Psoas muscle (tissue), 8 donors: ENCODE measurements around the gene MGST2. TPM values are rescaled to one million over a fixed set of nuclear protein-coding genes. Genes with fewer than 3 reads are reported as not detected.

Experiments
- ATAC-seq, 4 donors: fragments of 200-7000 bp; cut with Tn5 transposase; one replicate each; pipeline ENCODE4 v1.9.1; 2020; ENCODE audit warnings: moderate library complexity in 3 of 4, mild to moderate bottlenecking in 2 of 4
- DNase-seq, 2 donors: peaks; one replicate each; pipeline ENCODE4 v3.0.0-alpha.2; 2020
- H3K27ac ChIP-seq: fragments of 200-600 bp; one replicate; pipeline ENCODE4 v1.8.0; 2022
- H3K27me3 ChIP-seq, 3 donors: fragments of 200-600 bp in 1 of 3; one replicate each; pipeline versions ENCODE4 v1.6.1 to v1.8.0; 2013 to 2022; ENCODE audit warnings: low read length in 2 of 3, mild to moderate bottlenecking in 2 of 3, moderate library complexity in 1 of 3; ENCODE audit not compliant: insufficient read depth in 3 of 3
- H3K36me3 ChIP-seq, 2 donors: fragments of 200-600 bp in 1 of 2; one replicate each; pipeline versions ENCODE4 v1.6.1 to v1.8.0; 2013 to 2022; ENCODE audit warnings: low read depth in 1 of 2, mild to moderate bottlenecking in 1 of 2, moderate library complexity in 1 of 2; ENCODE audit not compliant: insufficient read depth in 1 of 2
- H3K4me1 ChIP-seq: fragments of 200-600 bp; one replicate; pipeline ENCODE4 v1.8.0; 2022
- H3K4me3 ChIP-seq: fragments of 200-600 bp; one replicate; pipeline ENCODE4 v1.8.0; 2022; ENCODE audit warnings: mild to moderate bottlenecking
- H3K9me3 ChIP-seq: fragments of 200-600 bp; one replicate; pipeline ENCODE4 v1.8.0; 2022
- WGBS, 3 donors: extraction: QIAGEN DNeasy Blood & Tissue Kit; methylation state at CpG; one replicate each; pipeline versions ENCODE4 v1.1.6 to v1.1.7; 2013; 5-methylcytosine and 5-hydroxymethylcytosine counted together
- intact Hi-C, 2 donors: fragments of 100-400 bp; cut with DNase I; formaldehyde crosslinking; loops; one replicate each; pipeline versions ENCODE4 v1.11.0 to v1.14.2; 2022
- polyA plus RNA-seq, 3 donors: library from polyadenylated mRNA; stranded (reverse); fragments of 200-250 nt; gene quantifications; one replicate each; pipeline ENCODE4 v1.2.3, GENCODE V29; 2013
- total RNA-seq, 4 donors: library from RNA; stranded (reverse); fragmentation: NEBNext Ultra II Directional in 2 of 4; extraction: Animal tissue kit (Norgen Biotek cat#: 25700) in 2 of 4; gene quantifications; one replicate each; pipeline versions ENCODE4 v1.2.1 to v1.2.4, GENCODE V29; 2021 to 2023
- TF ChIP-seq, protein P1 (sequence below): fragments of 200-600 bp; IDR thresholded peaks from one replicate; pipeline ENCODE4 v1.8.0; 2022; ENCODE audit warnings: antibody characterized with exemption
- donor health status: healthy with polysubstance abuse.
- donor health status: DM: no; HTN: no; CAD: no; lungs with moderate emphysema.
- donor health status: Bipolar disorder and iron deficiency.
- donor health status: healthy.
- donor health status: DM: yes; HTN: yes; CAD: no.
- donor health status: DM: no; HTN: no; CAD: no.
- donor health status: DM: no; HTN: no; CAD: no.
- donor health status: DM: yes; HTN: yes; CAD: no.

Gene MGST2
- total and polyA plus RNA-seq, 7 donors: 18.2 to 56.2 (median 46.8) TPM

DNA sequence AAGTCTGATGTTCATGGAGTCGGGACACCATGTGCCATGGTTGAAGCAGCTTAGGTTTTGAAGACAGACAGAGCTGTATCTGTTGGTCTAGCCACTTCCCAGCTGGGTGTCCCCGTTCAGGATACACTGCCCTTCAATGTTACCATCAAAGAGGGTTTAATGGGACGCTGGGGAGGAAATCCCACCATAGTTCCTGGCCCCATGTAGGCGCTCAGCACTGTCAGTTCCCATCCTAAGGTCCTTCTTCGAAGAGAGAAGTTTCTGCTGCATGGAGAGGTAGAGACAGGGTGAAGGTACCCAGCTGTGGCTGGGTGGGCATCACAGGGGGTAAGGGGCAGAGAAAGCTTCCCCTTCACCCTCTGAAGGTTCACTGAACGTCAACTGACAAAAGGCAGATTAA lies 3.7 kb downstream of the MGST2 start:
- DNase-seq (no peak), ATAC-seq (no peak)
- H3K4me1 ChIP-seq: peaks cover 41% of the 10 kb centered on the region
- WGBS, 3 donors: 72 to 89% (median 82%) methylated on average over 6 of the region's 6 CpGs
- H3K4me3 ChIP-seq: no peak overlapping the region
- H3K27ac ChIP-seq: no peak overlapping the region
- no peaks in the 10 kb centered on the region for H3K9me3 ChIP-seq
- TF ChIP-seq, protein P1, sequence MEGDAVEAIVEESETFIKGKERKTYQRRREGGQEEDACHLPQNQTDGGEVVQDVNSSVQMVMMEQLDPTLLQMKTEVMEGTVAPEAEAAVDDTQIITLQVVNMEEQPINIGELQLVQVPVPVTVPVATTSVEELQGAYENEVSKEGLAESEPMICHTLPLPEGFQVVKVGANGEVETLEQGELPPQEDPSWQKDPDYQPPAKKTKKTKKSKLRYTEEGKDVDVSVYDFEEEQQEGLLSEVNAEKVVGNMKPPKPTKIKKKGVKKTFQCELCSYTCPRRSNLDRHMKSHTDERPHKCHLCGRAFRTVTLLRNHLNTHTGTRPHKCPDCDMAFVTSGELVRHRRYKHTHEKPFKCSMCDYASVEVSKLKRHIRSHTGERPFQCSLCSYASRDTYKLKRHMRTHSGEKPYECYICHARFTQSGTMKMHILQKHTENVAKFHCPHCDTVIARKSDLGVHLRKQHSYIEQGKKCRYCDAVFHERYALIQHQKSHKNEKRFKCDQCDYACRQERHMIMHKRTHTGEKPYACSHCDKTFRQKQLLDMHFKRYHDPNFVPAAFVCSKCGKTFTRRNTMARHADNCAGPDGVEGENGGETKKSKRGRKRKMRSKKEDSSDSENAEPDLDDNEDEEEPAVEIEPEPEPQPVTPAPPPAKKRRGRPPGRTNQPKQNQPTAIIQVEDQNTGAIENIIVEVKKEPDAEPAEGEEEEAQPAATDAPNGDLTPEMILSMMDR: no peak
- H3K36me3 ChIP-seq: peaks cover 0 to 12% of the 10 kb centered on the region in 2 donors
- no peaks in the 10 kb centered on the region for H3K27me3 ChIP-seq
- intact Hi-C loops: loop anchor here in 1 of 2 donors (5.0 kb wide), 1 partner anchor 573 kb away; no protein-coding TSS in a partner anchor

DNA sequence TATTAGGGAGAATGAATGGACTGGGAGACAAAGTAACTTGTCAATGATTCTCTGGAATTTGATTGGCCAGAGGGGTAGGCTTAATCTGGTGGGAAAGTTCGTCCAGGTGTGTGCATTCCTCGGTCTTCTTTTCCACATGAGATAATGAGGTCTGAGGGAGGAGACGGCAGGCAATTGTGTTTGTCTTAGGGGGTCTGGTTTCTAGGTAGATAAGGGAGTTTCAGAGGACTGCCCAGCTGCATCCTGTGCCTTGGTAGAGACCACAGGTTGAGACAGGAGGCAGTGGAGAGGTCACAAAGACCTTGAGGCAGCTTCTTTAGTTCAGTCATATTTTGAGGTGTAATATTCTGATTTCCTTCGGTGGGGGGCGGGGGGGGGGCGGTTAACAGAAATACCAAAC lies 4.3 kb downstream of the MGST2 start:
- intact Hi-C loops: loop anchor here in 1 of 2 donors (5.0 kb wide), 1 partner anchor 572 kb away; no protein-coding TSS in a partner anchor
- Histone ChIP-seq H3K9me3 (no peaks in the 10 kb centered on the region), H3K36me3 (peaks cover 0 to 12% of the 10 kb centered on the region in 2 donors), H3K27me3 (no peaks in the 10 kb centered on the region), H3K4me3 (no peak overlapping the region), H3K4me1 (peaks cover 37% of the 10 kb centered on the region), H3K27ac (no peak overlapping the region)
- 73 to 77% (median 74%) methylated on average over 6 of the region's 6 CpGs for WGBS, 3 donors
- ATAC-seq (no peak), DNase-seq (no peak)
- TF ChIP-seq, protein P1: no peak

DNA sequence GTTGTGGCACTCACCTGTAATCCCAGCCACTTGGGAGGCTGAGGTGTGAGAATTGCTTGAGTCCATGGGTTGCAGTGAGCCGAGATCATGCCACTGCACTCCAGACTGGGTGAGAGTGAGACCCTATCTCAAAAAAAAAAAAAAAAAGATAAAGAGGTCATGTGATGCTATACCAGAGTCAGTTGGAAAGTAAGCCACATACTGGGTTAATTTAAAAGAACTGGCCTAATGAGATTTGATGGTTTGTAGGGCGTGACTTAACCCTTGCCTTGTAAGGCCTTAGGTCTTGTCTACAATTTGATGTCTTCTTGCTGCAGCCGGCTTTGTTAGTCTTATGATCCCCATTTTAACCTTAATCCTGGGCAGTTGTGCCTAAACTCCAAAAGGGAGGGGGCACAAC lies 5.2 kb downstream of the MGST2 start:
- H3K36me3 ChIP-seq: peaks cover 0 to 12% of the 10 kb centered on the region in 2 donors
- no peak overlapping the region for H3K4me3 ChIP-seq
- no peaks in the 10 kb centered on the region for H3K9me3 ChIP-seq
- 89 to 93% (median 90%) methylated on average over 3 of the region's 3 CpGs for WGBS, 3 donors
- H3K27ac ChIP-seq: no peak overlapping the region
- TF ChIP-seq, protein P1: no peak
- no peaks in the 10 kb centered on the region for H3K27me3 ChIP-seq
- intact Hi-C loops: no loop called here
- H3K4me1 ChIP-seq: peaks cover 35% of the 10 kb centered on the region
- no peak for ATAC-seq
- no peak for DNase-seq

GRCh38 chr4:139672215-139672614 lies 6.6 kb downstream of the MGST2 start:
- whole genome bisulfite sequencing, 3 donors: 89 to 95% (median 92%) methylated on average over 2 of the region's 2 CpGs
- peak in 1 of 4 donors; percentile 47 for ATAC-seq

More at GRCh38 chr4:139672215-139672614, 6.6 kb downstream of the MGST2 start:
- DNase-seq: no peak
- Histone ChIP-seq H3K4me3 (no peak overlapping the region), H3K36me3 (peaks cover 0 to 14% of the 10 kb centered on the region in 2 donors), H3K27me3 (no peaks in the 10 kb centered on the region), H3K4me1 (peaks cover 40% of the 10 kb centered on the region), H3K9me3 (no peaks in the 10 kb centered on the region), H3K27ac (no peak overlapping the region)
- TF ChIP-seq, protein P1: no peak
- intact Hi-C loops: no loop called here
